ENCODE measurements around the gene SUSD2.

SUSD2 gene

DNA sequence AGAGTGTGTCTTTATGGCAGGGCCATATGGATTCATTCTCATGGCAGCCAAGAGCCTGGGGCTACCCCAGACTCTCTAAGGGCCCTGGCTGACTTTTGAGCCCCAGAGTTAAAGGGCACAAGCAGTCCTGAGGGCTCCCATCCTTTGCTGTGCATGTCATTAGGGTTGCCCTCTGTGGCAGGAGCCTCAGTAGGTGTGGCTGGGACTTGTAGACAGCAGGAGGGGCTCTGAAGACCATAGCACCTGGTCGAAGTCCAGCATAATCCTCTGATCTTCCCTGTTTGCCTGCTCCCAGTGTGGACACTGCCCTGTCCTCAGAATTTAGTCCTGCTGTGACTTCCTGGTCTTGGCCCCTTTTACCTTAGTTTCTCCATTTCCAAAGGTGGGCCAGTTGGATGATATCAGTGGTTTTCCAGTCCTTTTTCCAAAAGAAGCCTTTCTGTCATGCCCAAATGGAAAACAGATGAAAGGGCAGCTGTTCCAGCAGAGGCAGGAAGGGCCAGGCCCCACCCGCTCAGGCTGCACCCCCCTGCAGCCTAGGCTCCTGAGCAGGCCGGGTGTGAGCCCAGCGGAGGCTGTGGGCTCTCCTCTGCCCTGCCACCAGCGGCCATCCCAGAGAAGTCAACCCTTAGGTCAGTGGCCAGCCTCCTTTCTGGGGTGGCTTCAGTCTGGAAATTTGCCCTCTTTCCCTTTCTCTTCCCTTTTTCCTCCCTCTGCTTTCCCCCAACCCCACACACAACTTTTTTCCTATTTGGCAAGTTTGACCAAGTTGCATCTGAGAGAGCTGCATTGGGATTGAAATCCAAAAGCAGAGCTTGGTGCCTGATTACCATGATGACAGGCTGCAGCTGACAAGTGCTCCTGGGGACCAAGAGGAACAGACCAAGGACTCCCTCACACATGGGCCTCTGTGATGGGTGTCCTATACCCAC lies 32.8 kb upstream of the SUSD2 start:
- no peak for DNase-seq (ENCODE audit: low read depth in 2 of 2, low spot score in 1 of 2)

- no peak for DNase-seq (ENCODE audit: low read depth in 2 of 2, low spot score in 1 of 2)
These were observed 32.1 kb upstream of the SUSD2 start for GRCh38 chr22:24149198-24149590.

- no peak for DNase-seq (ENCODE audit: low read depth in 2 of 2, low spot score in 1 of 2)
These were observed 27.9 kb upstream of the SUSD2 start for GRCh38 chr22:24153353-24153752.

DNA sequence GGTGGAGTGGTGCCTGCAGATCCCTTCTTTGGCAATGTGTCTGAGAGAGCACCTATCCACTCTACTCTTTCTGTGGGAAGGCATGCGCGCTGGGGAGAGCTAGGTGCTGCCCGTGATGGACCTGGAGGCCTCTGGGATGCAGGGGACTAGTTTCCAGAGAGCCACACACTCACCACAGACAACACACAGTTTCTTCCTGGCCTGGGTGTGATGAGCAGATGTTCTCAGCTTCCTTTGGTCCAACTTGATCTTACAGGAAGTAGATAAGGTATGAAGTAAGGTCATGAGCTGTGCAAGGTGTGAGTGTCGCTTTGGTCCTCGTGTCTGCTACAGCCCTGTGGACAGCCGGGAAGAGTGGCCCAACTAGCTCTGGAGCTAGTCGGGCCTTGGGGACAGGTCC lies 27.3 kb upstream of the SUSD2 start:
- no peak for DNase-seq (ENCODE audit: low read depth in 2 of 2, low spot score in 1 of 2)

- no peak for DNase-seq (ENCODE audit: low read depth in 2 of 2, low spot score in 1 of 2)
These were observed 26.5 kb upstream of the SUSD2 start for GRCh38 chr22:24154826-24155225.

DNA sequence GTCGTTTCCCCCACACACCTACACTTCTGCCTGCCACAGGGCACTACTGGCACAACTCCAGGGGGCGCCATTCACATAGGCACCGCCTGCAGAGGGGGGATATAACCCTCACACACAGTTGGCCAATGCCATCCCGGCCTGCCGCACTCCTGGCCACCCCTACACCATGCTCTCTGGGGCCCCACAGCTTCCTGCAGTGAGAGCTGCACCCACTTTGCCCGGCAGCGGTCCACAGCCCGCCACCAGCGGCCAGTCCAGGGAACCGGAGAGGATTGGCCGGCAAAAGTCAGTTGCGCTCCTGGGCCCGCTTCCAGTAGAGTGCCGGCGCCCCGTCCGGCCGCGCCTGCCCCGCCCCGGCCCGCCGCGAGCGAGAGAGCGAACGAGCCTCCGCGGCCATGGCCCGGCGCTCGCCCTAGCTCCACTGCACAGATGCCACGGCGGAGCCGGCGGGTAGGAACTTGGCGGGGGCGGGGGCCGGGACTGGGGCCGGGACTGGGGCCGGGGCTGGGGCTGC lies 25.6 kb upstream of the SUSD2 start:
- no peak for DNase-seq (ENCODE audit: low read depth in 2 of 2, low spot score in 1 of 2)

DNA sequence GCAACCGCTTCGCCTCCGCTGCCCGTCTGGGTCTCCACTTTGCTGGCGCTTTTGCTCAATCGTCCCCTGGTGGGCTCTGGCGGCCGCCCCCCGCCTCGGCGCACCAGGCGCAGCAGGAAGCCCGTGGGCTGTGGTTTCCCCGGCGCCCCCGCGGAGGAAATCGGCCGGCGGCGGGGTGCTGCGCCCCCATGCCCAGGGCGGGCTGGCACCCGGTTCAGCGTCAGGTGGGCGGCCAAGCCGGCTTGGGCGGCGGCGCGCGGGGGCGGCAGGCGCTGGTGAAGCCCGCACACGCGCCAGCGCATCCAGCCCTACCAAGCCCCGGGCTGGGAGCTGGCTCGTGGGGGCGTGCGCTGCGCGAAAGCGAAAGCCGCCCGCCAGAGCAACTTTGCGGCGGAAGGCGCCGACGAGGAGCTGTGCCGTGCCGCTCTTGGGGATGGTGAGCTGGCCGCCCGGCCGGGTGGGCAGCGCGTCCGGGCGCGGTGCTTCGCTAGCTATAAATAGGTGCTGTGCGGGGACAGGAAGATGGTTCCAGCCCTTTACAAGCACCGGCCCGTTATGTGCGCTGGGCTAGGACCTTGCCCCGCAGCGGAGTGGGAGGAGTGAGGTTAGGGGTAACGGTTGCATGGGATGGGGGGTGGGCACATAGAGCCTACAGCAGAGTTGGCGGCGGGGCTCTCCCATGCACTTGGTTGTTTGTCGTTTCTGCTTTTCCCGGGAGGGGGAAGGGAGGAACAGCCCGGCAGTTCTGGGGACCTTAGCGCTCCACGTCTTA lies 25.0 kb upstream of the SUSD2 start:
- no peak for DNase-seq (ENCODE audit: low read depth in 2 of 2, low spot score in 1 of 2)

DNA sequence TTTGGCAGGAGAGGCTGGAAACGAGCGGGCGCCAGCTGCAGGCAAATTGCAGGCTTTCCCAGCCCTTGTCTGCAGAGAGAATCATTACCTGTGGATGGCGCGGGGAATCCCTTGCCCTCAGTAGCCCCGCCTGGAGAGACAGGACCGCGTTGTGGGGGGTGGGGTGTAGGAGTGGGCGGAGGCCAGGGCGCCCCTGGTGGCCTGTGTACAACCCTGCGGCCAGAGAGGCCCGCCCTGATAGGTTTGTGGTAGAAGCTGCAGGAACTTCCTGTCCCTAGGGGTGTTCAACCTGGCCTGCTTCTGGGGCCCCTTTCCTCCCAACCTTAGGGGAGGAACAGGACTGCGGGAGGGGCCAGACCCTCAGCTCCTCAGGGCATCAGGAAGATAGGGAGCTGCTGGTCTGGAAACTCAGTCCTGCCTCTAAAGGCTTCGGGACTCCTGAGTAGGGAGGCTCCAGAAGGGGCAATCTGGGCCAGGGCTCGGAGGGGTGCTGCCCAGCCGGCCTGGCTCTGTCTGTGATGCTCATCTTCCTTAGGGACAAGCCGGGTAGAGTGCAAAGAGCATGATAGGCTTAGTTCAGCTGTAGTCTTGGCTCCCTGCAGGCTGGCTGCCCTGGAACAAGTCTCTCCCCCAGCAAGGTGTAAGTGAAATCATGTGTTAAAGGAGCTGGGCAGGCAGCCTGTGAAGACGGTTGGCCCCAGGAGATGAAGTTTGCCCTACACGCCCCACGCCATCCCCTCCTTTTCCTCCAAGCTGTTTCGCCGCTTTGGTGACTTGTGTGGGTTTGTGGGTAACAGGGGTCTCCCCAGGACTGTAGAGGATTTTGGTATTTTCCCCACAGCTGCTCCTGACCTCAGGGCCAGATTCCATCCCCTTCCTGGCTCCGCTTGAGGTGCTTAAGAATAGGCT lies 24.1 kb upstream of the SUSD2 start:
- DNase-seq (ENCODE audit: low read depth in 2 of 2, low spot score in 1 of 2): peak; percentile 75 to 77

DNA sequence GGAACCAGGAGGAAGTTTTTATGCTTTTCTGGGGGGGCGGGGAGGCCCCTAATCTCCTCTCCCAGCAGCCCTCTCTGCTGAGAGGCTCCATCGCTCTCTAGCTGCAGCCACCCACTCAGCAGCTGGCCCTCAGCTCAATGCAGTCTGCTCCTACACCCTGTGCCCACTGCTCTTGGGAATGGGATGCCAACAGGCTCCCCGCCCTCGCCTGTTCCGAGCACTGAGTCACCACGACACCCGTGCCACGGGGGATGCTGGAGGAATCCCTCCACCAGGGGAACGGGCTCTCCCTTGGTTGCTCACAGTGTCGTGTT lies 23.5 kb upstream of the SUSD2 start:
- no peak for DNase-seq (ENCODE audit: low read depth in 2 of 2, low spot score in 1 of 2)

DNA sequence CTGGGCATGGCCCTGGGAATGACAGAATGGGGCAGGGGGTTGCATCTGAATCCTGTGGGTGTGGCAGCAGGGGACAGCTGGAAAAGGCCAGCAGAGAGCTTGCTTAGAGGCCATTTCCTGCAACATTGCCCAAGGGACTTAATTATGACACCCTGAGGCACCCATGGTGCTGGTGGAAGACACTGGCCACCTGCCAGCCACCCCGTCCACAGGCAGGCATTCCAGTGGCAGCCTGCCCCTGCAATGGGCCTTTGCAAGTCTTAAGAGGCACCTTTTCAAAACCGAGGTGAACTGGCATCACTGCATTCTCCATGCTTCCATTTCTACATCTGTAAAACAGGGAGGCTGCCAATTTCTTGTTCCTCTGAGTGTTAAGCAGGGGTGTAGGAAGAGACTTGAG lies 21.6 kb upstream of the SUSD2 start:
- no peak for DNase-seq (ENCODE audit: low read depth in 2 of 2, low spot score in 1 of 2)

- no peak for DNase-seq (ENCODE audit: low read depth in 2 of 2, low spot score in 1 of 2)
These were observed 20.7 kb upstream of the SUSD2 start for GRCh38 chr22:24160546-24160945.

- no peak for DNase-seq (ENCODE audit: low read depth in 2 of 2, low spot score in 1 of 2)
These were observed 19.8 kb upstream of the SUSD2 start for GRCh38 chr22:24161485-24161884.

DNA sequence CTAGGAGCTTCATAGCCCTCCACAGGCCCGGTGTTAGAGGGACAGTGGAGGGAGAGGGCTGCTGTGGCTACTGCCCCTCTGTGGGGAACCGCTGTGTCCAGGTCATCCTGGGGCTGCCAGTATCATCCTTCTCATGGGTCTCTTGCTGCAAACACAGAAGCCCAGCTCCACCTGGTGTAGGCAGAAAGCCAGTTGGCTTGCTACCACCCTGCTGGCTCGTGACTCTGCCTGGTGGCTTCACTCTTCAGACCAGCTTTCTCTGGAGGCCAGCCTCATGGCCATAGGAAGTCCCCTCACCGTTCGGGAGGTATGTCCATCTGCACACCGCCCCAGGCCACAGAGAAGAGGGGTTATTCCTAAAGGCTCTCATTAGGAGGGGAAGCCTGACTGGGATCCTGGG lies 19.4 kb upstream of the SUSD2 start:
- no peak for DNase-seq (ENCODE audit: low read depth in 2 of 2, low spot score in 1 of 2)

GRCh38 chr22:24162436-24162835 lies 18.9 kb upstream of the SUSD2 start:
- no peak for DNase-seq (ENCODE audit: low read depth in 2 of 2, low spot score in 1 of 2)

DNA sequence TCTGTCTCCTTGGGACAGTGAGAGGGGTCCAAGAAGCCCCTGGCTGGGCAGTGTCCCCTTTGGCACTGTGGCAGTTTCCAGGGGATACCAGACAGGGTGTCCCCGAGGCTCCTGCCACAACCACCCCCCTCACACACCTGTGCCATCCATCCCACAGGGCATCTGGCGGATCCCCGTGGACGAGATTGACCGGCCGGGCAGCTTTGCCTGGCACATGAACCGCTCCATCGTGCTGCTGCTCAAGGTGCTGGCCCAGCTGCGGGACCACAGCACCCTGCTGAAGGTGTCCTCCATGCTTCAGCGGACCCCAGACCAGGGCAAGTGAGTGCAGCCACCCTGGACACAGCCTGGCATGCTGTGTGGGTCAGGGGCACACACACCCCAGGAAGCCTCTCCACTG lies 17.0 kb upstream of the SUSD2 start:
- no peak for DNase-seq (ENCODE audit: low read depth in 2 of 2, low spot score in 1 of 2)

DNA sequence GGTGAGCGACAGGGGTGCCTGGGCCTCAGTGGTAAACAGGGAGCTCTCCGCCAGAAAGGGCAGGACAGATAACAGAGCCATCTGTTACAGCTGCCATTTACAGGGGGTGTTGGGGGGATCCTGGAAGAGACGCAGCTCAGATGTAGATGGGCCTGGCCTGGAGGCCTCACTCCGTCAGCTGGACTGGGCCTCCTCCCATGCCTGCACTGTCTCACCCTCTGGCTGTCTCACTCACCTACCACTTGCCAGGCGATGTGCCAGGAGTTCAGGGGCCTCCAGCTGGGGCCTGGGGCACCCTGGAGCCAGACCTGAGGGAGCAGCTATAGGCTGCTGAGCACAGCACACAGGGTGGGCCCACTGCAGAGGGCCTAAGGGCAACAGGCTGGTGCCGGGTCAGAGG lies 16.3 kb upstream of the SUSD2 start:
- DNase-seq (ENCODE audit: low read depth in 2 of 2, low spot score in 1 of 2): no peak

DNA sequence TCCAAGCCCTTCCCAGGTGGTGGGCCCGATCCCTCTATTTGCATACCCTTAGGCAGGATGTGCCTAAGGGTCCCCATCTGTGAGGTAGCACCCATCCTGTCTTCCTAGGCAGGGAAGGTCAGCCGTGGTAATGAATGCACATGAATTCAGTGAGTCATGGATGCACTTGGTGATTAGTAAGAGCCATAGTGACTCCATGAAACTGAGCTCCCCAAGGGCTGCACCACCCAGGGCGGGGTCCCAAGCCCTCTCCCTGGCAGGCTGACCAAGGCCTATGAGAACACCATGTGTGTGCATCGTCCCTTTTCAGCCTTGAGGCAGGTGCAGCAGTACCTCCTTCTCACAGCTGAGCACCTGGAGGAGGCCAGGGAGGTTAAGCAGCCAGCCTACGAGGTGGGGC lies 15.6 kb upstream of the SUSD2 start:
- DNase-seq (ENCODE audit: low read depth in 2 of 2, low spot score in 1 of 2): no peak

GRCh38 chr22:24166811-24167210 lies 14.5 kb upstream of the SUSD2 start:
- no peak for DNase-seq (ENCODE audit: low read depth in 2 of 2, low spot score in 1 of 2)

- DNase-seq (ENCODE audit: low read depth in 2 of 2, low spot score in 1 of 2): no peak
These were observed 11.7 kb upstream of the SUSD2 start for GRCh38 chr22:24169439-24170058.

DNA sequence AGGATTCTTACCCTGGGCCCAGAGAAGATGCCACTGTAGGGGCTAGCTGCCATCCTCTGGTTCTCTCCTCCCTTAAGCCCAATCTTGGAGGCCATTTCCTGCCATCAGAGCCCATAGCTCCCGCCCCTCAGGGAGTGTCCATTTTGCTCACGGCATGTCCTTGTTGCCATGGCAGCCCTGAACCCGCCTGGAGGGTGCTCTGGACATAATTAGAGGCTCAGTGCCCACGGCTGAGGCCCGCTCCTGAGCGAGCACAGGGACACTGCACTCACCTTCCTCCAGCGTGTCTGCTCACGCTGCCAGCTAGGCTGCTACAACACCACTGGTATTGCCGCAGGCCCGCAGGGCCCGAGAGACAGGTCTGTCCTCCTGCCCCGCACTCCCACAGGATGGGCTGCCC lies 11.1 kb upstream of the SUSD2 start:
- DNase-seq (ENCODE audit: low read depth in 2 of 2, low spot score in 1 of 2): no peak

GRCh38 chr22:24170632-24171031 lies 10.7 kb upstream of the SUSD2 start:
- DNase-seq (ENCODE audit: low read depth in 2 of 2, low spot score in 1 of 2): no peak
